K562 (cell line): ENCODE results near the gene ATP2A3. TPM values are rescaled to one million over a fixed set of nuclear protein-coding genes. Genes with fewer than 3 reads are reported as not detected.

Experiments
- ATAC-seq: fragments of 200-7000 bp; cut with Tn5 transposase; 3 replicates; pipeline ENCODE4 v1.9.1; 2020; ENCODE audit warnings: moderate library complexity
- BruUV-seq: library from RNA; stranded (reverse); fragments of 400-500 nt; replicated peaks from 2 replicates; lab custom pipeline; 2021; lab: Mats Ljungman, UMichigan
- CTCF ChIA-PET: fragments of 300-600 bp; formaldehyde crosslinking; extraction: SDS; loops from one replicate; lab custom pipeline; 2021; ENCODE audit warnings: low intra/inter-chr PET ratio; lab: Yijun Ruan, JAX
- POLR2A ChIA-PET: fragments of 300-600, 350-650 bp; sonication (Branson Sonifier 250); formaldehyde crosslinking; extraction: SDS; loops from one replicate; lab custom pipeline; 2021; ENCODE audit warnings: antibody characterized with exemption, inconsistent platforms; lab: Yijun Ruan, JAX
- DNase-seq, 4 experiments: peaks; one replicate each; pipeline versions ENCODE4 v3.0.0 to v3.0.0-alpha.2; 2011 to 2018; ENCODE audit warnings: low spot score in 3 of 4, mixed read lengths in 3 of 4; ENCODE audit errors: extremely low read depth in 1 of 4
- FAIRE-seq: peaks from 2 replicates; lab custom pipeline; 2011; peaks lifted over from hg19 to GRCh38; lab: Jason Lieb, UNC
- H2AFZ ChIP-seq: 2 replicates; pipeline ENCODE4 v1.6.0; 2011; ENCODE audit warnings: low read depth, low read length, control low read depth, inconsistent platforms
- H3K27ac ChIP-seq: fragments of 200-600 bp; 3 replicates; pipeline ENCODE4 v1.8.0; 2011; ENCODE audit warnings: low read depth, mild to moderate bottlenecking, control low read depth, inconsistent platforms, low read length, moderate library complexity, mixed read lengths; ENCODE audit errors: extremely low read depth
- H3K27me3 ChIP-seq, 2 experiments: fragments of 300-600 bp in 1 of 2; 2 replicates in 1 of 2; 3 replicates in 1 of 2; pipeline versions ENCODE4 v1.6.0 to v1.8.0; 2011; ENCODE audit warnings: inconsistent platforms in 2 of 2, low read length in 2 of 2, mild to moderate bottlenecking in 1 of 2, mixed read lengths in 1 of 2, moderate library complexity in 1 of 2; ENCODE audit not compliant: control insufficient read depth in 2 of 2, insufficient read depth in 2 of 2
- H3K36me3 ChIP-seq: fragments of 300-600 bp; 3 replicates; pipeline ENCODE4 v1.8.0; 2011; ENCODE audit warnings: mild to moderate bottlenecking, low read length, inconsistent platforms; ENCODE audit not compliant: control insufficient read depth, insufficient read depth
- H3K4me1 ChIP-seq, 2 experiments: fragments of 200-600 bp in 1 of 2; replicated peaks in 1 of 2; 2 replicates in 1 of 2; 3 replicates in 1 of 2; pipeline versions ENCODE4 v1.5.1 to v1.8.0; 2011; ENCODE audit warnings: inconsistent platforms in 2 of 2, low read length in 2 of 2, mild to moderate bottlenecking in 1 of 2, mixed read lengths in 1 of 2, moderate library complexity in 1 of 2; ENCODE audit not compliant: control insufficient read depth in 2 of 2, insufficient read depth in 2 of 2
- H3K4me2 ChIP-seq: 2 replicates; pipeline ENCODE4 v1.6.1; 2011; ENCODE audit warnings: low read length, control low read depth, inconsistent platforms, mixed read lengths; ENCODE audit not compliant: insufficient read depth
- H3K4me3 ChIP-seq: fragments of 200-600 bp; sonication (generic), shearing (Covaris generic); 2 replicates; pipeline ENCODE4 v1.5.1; 2016; ENCODE audit warnings: control low read depth, inconsistent platforms
- H3K79me2 ChIP-seq: fragments of 200-600 bp; 3 replicates; pipeline ENCODE4 v1.8.0; 2011; ENCODE audit warnings: low read length, inconsistent platforms; ENCODE audit not compliant: control insufficient read depth, insufficient read depth
- H3K9ac ChIP-seq, 2 experiments: 2 replicates each; pipeline versions ENCODE4 v1.6.0 to v1.6.1; 2011; ENCODE audit warnings: low read depth in 2 of 2, low read length in 2 of 2, control low read depth in 1 of 2, inconsistent platforms in 1 of 2, mild to moderate bottlenecking in 1 of 2, mixed read lengths in 1 of 2; ENCODE audit not compliant: insufficient read depth in 1 of 2
- H3K9me1 ChIP-seq: one replicate; pipeline ENCODE4 v1.6.0; 2011; ENCODE audit warnings: inconsistent platforms, mild to moderate bottlenecking, low read length, moderate library complexity; ENCODE audit not compliant: control insufficient read depth, insufficient read depth
- H3K9me3 ChIP-seq: replicated peaks from 2 replicates; pipeline ENCODE4 v1.5.1; 2011; ENCODE audit warnings: low read depth, low read length, inconsistent platforms; ENCODE audit not compliant: control insufficient read depth, insufficient read depth
- H4K20me1 ChIP-seq: replicated peaks from 2 replicates; pipeline ENCODE4 v1.6.1; 2011; ENCODE audit warnings: low read length, inconsistent platforms, mixed read lengths; ENCODE audit not compliant: control insufficient read depth, insufficient read depth
- CBX3 ChIP-seq, 2 experiments: IDR thresholded peaks; 1 replicate in 1 of 2; 2 replicates in 1 of 2; pipeline ENCODE4 v1.6.1; 2012; ENCODE audit warnings: inconsistent platforms in 2 of 2, low read length in 2 of 2, borderline replicate concordance in 1 of 2, control low read depth in 1 of 2
- FOXA1 ChIP-seq: fragments of 450-650 bp; IDR thresholded peaks from 2 replicates; pipeline ENCODE4 v1.6.1; 2016; ENCODE audit warnings: mild to moderate bottlenecking, borderline replicate concordance
- KDM1A ChIP-seq, 2 experiments: fragments of 450-650 bp; IDR thresholded peaks; 2 replicates each; pipeline ENCODE4 v1.6.1; 2016; ENCODE audit warnings: mild to moderate bottlenecking in 2 of 2
- MEIS2 ChIP-seq: fragments of 450-650 bp; IDR thresholded peaks from 2 replicates; pipeline ENCODE4 v1.6.1; 2014; ENCODE audit warnings: mild to moderate bottlenecking; ENCODE audit not compliant: partially characterized antibody
- NCOA1 ChIP-seq: fragments of 450-650 bp; IDR thresholded peaks from 2 replicates; pipeline ENCODE4 v1.6.1; 2016; ENCODE audit warnings: low read depth
- ZEB2 ChIP-seq: fragments of 450-650 bp; IDR thresholded peaks from 2 replicates; pipeline ENCODE4 v1.6.1; 2016
- ZNF57 ChIP-seq: fragments of 450-650 bp; formaldehyde crosslinking; IDR thresholded peaks from 2 replicates; pipeline ENCODE4 v1.4.0; 2020; ENCODE audit warnings: mild to moderate bottlenecking, moderate library complexity
- ZNF583 ChIP-seq: fragments of 250-450 bp; sonication (Bioruptor Pico); IDR thresholded peaks from 2 replicates; pipeline ENCODE4 v1.4.0; 2020
- ZNF75A ChIP-seq: fragments of 450-650 bp; formaldehyde crosslinking; IDR thresholded peaks from 2 replicates; pipeline ENCODE4 v1.4.0; 2020; ENCODE audit warnings: mild to moderate bottlenecking
- WGBS: fragments of 100-300 bp; shearing (Covaris generic); methylation state at CpG from one replicate; pipeline ENCODE4 v1.1.6; 2016; ENCODE audit warnings: low coverage, mixed read lengths; ENCODE audit not compliant: insufficient coverage; ENCODE audit errors: missing lambda C conversion rate; 5-methylcytosine and 5-hydroxymethylcytosine counted together
- in situ Hi-C: fragments of 300-500 bp; cut with MboI; formaldehyde crosslinking; loops from 4 replicates; pipeline ENCODE4 v1.15.0; 2018; ENCODE audit warnings: inconsistent platforms, mixed read lengths
- intact Hi-C: fragments of 100-400 bp; cut with micrococcal nuclease; formaldehyde crosslinking; loops from 2 replicates; pipeline ENCODE4 v1.14.2; 2022
- polyA plus RNA-seq, 8 experiments: library from polyadenylated mRNA; depleted of rRNA in 4 of 8; stranded (reverse) in 5 of 8; unstranded in 3 of 8; fragments of >200 nt; fragmentation: Nextera tagmentation in 2 of 8; fragmentation: Illumina TruSeq in 1 of 8; extraction: Ambion mirVana in 2 of 8; extraction: Trizol in 1 of 8; gene quantifications; 2 replicates each; pipeline versions ENCODE4 v1.2.1 to v1.2.3, GENCODE V29; 2011 to 2014; ENCODE audit warnings: inconsistent platforms in 1 of 8, missing spikeins in 1 of 8
- total RNA-seq, 7 experiments: library from RNA; depleted of rRNA in 6 of 7; stranded (reverse); fragments of >200 nt in 6 of 7; fragmentation: Illumina TruSeq in 2 of 7; extraction: Trizol in 2 of 7; gene quantifications; 2 replicates each; pipeline versions ENCODE4 v1.2.1 to v1.2.3, GENCODE V29; 2011 to 2021; ENCODE audit warnings: low replicate concordance in 1 of 7
- TF ChIP-seq, protein P1 (sequence below): fragments of 450-650 bp; IDR thresholded peaks from 2 replicates; pipeline ENCODE4 v1.6.1; 2018; ENCODE audit warnings: mild to moderate bottlenecking, low read depth; ENCODE audit not compliant: partially characterized antibody
- TF ChIP-seq, protein P2 (sequence below): fragments of 150-350 bp; conservative IDR thresholded peaks from 2 replicates; pipeline ENCODE4 v1.6.1; 2014; ENCODE audit warnings: low read length
- TF ChIP-seq, protein P3 (sequence below): sonication (generic); formaldehyde crosslinking; IDR thresholded peaks from 2 replicates; pipeline ENCODE4 v1.8.1; 2023; ENCODE audit warnings: missing genetic modification reagents, mild to moderate bottlenecking, borderline replicate concordance

ATP2A3 gene
- total and polyA plus RNA-seq, 9 of the 15 experiments (the other 6 are each of a cell fraction or from before 2014, with no cell fraction given) = 0.65 to 103 (median 31.3) TPM

DNA sequence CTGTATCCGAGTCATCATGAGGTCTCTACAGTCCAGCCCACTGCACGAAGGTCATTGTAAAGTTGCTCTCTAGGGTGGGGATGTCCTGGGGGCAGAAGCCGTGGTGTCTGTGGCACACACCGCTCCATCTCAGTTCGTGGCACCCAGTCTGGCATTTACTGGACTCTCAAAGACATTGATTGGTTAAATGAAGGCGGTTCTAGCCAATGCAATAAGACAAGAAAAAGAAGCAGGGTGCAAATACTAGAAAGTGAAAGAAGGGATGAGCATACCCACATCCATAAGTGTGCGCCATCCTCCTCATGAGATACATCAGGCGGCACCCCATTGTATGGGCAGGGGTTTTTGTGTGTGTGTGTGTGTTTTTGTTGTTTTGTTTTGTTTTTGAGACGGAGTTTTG is 10.7 kb upstream of the ATP2A3 start (continued):
- TF ChIP-seq, protein P1, sequence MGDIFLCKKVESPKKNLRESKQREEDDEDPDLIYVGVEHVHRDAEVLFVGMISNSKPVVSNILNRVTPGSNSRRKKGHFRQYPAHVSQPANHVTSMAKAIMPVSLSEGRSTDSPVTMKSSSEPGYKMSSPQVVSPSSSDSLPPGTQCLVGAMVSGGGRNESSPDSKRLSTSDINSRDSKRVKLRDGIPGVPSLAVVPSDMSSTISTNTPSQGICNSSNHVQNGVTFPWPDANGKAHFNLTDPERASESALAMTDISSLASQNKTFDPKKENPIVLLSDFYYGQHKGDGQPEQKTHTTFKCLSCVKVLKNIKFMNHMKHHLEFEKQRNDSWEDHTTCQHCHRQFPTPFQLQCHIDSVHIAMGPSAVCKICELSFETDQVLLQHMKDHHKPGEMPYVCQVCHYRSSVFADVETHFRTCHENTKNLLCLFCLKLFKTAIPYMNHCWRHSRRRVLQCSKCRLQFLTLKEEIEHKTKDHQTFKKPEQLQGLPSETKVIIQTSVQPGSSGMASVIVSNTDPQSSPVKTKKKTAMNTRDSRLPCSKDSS = peak; percentile 48
- TF ChIP-seq NCOA1 (no peak), CBX3 (IDR thresholded peaks at IDR 0.05; ENCODE audit: borderline replicate concordance in 1 of 2, low read length in 2 of 2) (peak in 1 of 2 experiments; percentile 91; a peak in 2 of 3 replicates)

DNA sequence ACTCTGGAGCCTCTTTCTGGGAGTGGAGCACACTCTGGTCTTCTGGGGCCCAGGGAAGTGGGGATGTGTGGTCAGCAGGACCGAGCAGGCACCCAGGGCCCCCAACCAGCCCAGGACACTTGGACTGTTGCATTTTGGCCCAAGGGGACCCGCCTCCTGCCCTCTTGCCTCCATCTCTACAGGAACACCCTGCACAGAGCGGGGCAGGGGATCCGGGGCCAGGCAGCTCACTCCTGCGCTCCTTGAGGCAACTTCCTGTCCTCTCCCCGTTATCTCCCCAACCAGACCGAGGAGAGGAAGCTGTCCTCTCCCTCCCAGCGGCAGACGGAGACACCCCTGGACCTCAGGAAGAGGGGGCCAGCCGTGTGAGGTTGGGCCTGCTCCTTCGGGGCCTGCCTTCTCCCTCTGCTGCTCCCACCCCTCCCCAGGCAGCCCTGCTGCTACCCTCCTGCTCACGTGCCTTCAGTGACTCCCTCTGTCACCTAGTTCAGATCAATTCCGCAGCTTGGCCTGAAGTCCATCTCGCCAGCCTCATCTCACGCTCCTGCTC is 10.0 kb upstream of the ATP2A3 start:
- no peaks in the 10 kb centered on the region for H3K36me3 ChIP-seq
- H4K20me1 ChIP-seq = no peaks in the 10 kb centered on the region
- in situ Hi-C loops = no loop called here
- H2AFZ ChIP-seq = peak overlapping the region; percentile 88
- POLR2A ChIA-PET = interaction anchor here (0.6 to 1.5 kb wide), 6 partner anchors 8 to 656 kb away, joined by 3 to 5 read pairs (median 4); partner anchors contain the start of gene ATP2A3
- WGBS = 6% methylated on average over 6 of the region's 15 CpGs
- peaks cover 7% of the 10 kb centered on the region for H3K9me3 ChIP-seq
- no TSS peak for BruUV-seq
- peak overlapping the region; percentile 61 for H3K4me2 ChIP-seq
- no peaks in the 10 kb centered on the region for H3K9me1 ChIP-seq
- intact Hi-C loops = no loop called here
- 0 out of 2 replicates have a peak overlapping the region, but pooled peaks have one; percentile 1 for H3K4me3 ChIP-seq
- DNase-seq (peak; percentile 67 to 93 (median 78)), ATAC-seq (peak; percentile 94), FAIRE-seq (peak; percentile 98)
- peak overlapping the region; percentile 92 for H3K27ac ChIP-seq
- CTCF ChIA-PET = no interaction called here
- H3K79me2 ChIP-seq = no peaks in the 10 kb centered on the region
- peak overlapping the region; percentile 70 to 84 for H3K9ac ChIP-seq
- peaks cover 24 to 49% of the 10 kb centered on the region in 2 experiments for H3K4me1 ChIP-seq
- H3K27me3 ChIP-seq = no peaks in the 10 kb centered on the region
- no peak for TF ChIP-seq ZNF57
- TF ChIP-seq FOXA1 = no peak
- TF ChIP-seq ZNF583 = peak; percentile 45; the same call in 1 of the 2 replicates
- TF ChIP-seq ZNF75A (CRISPR knock-in tag) = no peak
- no peak; the same call in 1 of the 2 replicates for TF ChIP-seq ZEB2
- TF ChIP-seq, protein P2, sequence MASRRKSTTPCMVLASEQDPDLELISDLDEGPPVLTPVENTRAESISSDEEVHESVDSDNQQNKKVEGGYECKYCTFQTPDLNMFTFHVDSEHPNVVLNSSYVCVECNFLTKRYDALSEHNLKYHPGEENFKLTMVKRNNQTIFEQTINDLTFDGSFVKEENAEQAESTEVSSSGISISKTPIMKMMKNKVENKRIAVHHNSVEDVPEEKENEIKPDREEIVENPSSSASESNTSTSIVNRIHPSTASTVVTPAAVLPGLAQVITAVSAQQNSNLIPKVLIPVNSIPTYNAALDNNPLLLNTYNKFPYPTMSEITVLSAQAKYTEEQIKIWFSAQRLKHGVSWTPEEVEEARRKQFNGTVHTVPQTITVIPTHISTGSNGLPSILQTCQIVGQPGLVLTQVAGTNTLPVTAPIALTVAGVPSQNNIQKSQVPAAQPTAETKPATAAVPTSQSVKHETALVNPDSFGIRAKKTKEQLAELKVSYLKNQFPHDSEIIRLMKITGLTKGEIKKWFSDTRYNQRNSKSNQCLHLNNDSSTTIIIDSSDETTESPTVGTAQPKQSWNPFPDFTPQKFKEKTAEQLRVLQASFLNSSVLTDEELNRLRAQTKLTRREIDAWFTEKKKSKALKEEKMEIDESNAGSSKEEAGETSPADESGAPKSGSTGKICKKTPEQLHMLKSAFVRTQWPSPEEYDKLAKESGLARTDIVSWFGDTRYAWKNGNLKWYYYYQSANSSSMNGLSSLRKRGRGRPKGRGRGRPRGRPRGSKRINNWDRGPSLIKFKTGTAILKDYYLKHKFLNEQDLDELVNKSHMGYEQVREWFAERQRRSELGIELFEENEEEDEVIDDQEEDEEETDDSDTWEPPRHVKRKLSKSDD = no peak
- TF ChIP-seq KDM1A (IDR thresholded peaks at IDR 0.05) = 0 out of 4 replicates have a peak, but pooled peaks of 1 of the 2 experiments have one; percentile 6
- TF ChIP-seq, protein P3, sequence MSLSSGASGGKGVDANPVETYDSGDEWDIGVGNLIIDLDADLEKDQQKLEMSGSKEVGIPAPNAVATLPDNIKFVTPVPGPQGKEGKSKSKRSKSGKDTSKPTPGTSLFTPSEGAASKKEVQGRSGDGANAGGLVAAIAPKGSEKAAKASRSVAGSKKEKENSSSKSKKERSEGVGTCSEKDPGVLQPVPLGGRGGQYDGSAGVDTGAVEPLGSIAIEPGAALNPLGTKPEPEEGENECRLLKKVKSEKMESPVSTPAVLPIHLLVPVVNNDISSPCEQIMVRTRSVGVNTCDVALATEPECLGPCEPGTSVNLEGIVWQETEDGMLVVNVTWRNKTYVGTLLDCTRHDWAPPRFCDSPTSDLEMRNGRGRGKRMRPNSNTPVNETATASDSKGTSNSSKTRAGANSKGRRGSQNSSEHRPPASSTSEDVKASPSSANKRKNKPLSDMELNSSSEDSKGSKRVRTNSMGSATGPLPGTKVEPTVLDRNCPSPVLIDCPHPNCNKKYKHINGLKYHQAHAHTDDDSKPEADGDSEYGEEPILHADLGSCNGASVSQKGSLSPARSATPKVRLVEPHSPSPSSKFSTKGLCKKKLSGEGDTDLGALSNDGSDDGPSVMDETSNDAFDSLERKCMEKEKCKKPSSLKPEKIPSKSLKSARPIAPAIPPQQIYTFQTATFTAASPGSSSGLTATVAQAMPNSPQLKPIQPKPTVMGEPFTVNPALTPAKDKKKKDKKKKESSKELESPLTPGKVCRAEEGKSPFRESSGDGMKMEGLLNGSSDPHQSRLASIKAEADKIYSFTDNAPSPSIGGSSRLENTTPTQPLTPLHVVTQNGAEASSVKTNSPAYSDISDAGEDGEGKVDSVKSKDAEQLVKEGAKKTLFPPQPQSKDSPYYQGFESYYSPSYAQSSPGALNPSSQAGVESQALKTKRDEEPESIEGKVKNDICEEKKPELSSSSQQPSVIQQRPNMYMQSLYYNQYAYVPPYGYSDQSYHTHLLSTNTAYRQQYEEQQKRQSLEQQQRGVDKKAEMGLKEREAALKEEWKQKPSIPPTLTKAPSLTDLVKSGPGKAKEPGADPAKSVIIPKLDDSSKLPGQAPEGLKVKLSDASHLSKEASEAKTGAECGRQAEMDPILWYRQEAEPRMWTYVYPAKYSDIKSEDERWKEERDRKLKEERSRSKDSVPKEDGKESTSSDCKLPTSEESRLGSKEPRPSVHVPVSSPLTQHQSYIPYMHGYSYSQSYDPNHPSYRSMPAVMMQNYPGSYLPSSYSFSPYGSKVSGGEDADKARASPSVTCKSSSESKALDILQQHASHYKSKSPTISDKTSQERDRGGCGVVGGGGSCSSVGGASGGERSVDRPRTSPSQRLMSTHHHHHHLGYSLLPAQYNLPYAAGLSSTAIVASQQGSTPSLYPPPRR (CRISPR knock-in tag) = no peak
- peak; percentile 1 for TF ChIP-seq MEIS2
